Mucosa of rectum (tissue), 2 donors: ENCODE measurements around the gene C1orf167.

ENCODE experiments used
- H3K27ac ChIP-seq, 2 donors: one replicate each; pipeline ENCODE4 v1.7.0; 2013; ENCODE audit warnings: inconsistent platforms in 2 of 2, low read depth in 2 of 2, low read length in 2 of 2
- H3K27me3 ChIP-seq, 2 donors: one replicate each; pipeline ENCODE4 v1.7.0; 2013; ENCODE audit warnings: low read length in 2 of 2; ENCODE audit not compliant: control insufficient read depth in 2 of 2, insufficient read depth in 2 of 2
- H3K36me3 ChIP-seq, 2 donors: one replicate each; pipeline ENCODE4 v1.7.0; 2013; ENCODE audit warnings: low read length in 2 of 2; ENCODE audit not compliant: control insufficient read depth in 2 of 2, insufficient read depth in 2 of 2
- H3K4me1 ChIP-seq, 2 donors: one replicate each; pipeline ENCODE4 v1.7.0; 2013; ENCODE audit warnings: low read length in 2 of 2, mild to moderate bottlenecking in 1 of 2; ENCODE audit not compliant: control insufficient read depth in 2 of 2, insufficient read depth in 2 of 2
- H3K4me3 ChIP-seq, 2 donors: one replicate each; pipeline ENCODE4 v1.7.0; 2013; ENCODE audit warnings: low read length in 2 of 2
- H3K9ac ChIP-seq, 2 donors: one replicate each; pipeline ENCODE4 v1.7.0; 2013; ENCODE audit warnings: low read length in 2 of 2, low read depth in 1 of 2, mild to moderate bottlenecking in 1 of 2
- H3K9me3 ChIP-seq, 2 donors: one replicate each; pipeline ENCODE4 v1.7.0; 2013; ENCODE audit warnings: low read length in 2 of 2; ENCODE audit not compliant: control insufficient read depth in 2 of 2
- donor health status: healthy.
- donor health status: Normal muscosa, but diverticular disease.

The C1orf167 gene

GRCh38 chr1:11727119-11727518, 34.9 kb upstream of the C1orf167 start:
- H3K27ac ChIP-seq = no peak overlapping the region
- no peaks in the 10 kb centered on the region for H3K9me3 ChIP-seq
- peaks cover 14 to 15% of the 10 kb centered on the region in 2 donors for H3K4me1 ChIP-seq
- H3K27me3 ChIP-seq = no peaks in the 10 kb centered on the region
- H3K4me3 ChIP-seq = no peak overlapping the region
- no peak overlapping the region for H3K9ac ChIP-seq
- H3K36me3 ChIP-seq = no peaks in the 10 kb centered on the region

- H3K9ac ChIP-seq = no peak overlapping the region
- no peaks in the 10 kb centered on the region for H3K27me3 ChIP-seq
- no peaks in the 10 kb centered on the region for H3K9me3 ChIP-seq
- H3K4me1 ChIP-seq = peaks cover 14 to 15% of the 10 kb centered on the region in 2 donors
- H3K27ac ChIP-seq = no peak overlapping the region
- H3K4me3 ChIP-seq = no peak overlapping the region
- no peaks in the 10 kb centered on the region for H3K36me3 ChIP-seq
Measured at GRCh38 chr1:11728126-11728806, 33.7 kb upstream of the C1orf167 start.

GRCh38 chr1:11729155-11729497, 32.9 kb upstream of the C1orf167 start:
- Histone ChIP-seq H3K27me3 (no peaks in the 10 kb centered on the region), H3K4me3 (no peak overlapping the region), H3K4me1 (peaks cover 14 to 15% of the 10 kb centered on the region in 2 donors), H3K36me3 (no peaks in the 10 kb centered on the region), H3K9ac (no peak overlapping the region), H3K27ac (peak overlapping the region in 1 of 2 donors; percentile 35), H3K9me3 (no peaks in the 10 kb centered on the region)

- no peaks in the 10 kb centered on the region for H3K9me3 ChIP-seq
- peak overlapping the region in 1 of 2 donors; percentile 34 for H3K9ac ChIP-seq
- peaks cover 14 to 15% of the 10 kb centered on the region in 2 donors for H3K4me1 ChIP-seq
- no peaks in the 10 kb centered on the region for H3K27me3 ChIP-seq
- peak overlapping the region; percentile 7 to 20 for H3K4me3 ChIP-seq
- no peaks in the 10 kb centered on the region for H3K36me3 ChIP-seq
- peak overlapping the region in 1 of 2 donors; percentile 35 for H3K27ac ChIP-seq
Measured at GRCh38 chr1:11729498-11730428, 32.2 kb upstream of the C1orf167 start.

GRCh38 chr1:11730429-11730891, 31.5 kb upstream of the C1orf167 start:
- H3K27ac ChIP-seq = peak overlapping the region; percentile 49 to 61
- no peaks in the 10 kb centered on the region for H3K36me3 ChIP-seq
- no peaks in the 10 kb centered on the region for H3K9me3 ChIP-seq
- H3K27me3 ChIP-seq = no peaks in the 10 kb centered on the region
- H3K4me3 ChIP-seq = peak overlapping the region; percentile 3 to 55
- no peak overlapping the region for H3K9ac ChIP-seq
- H3K4me1 ChIP-seq = peaks cover 17% of the 10 kb centered on the region in 2 donors

GRCh38 chr1:11731691-11732283, 30.2 kb upstream of the C1orf167 start:
- Histone ChIP-seq H3K9ac (no peak overlapping the region), H3K4me3 (peak overlapping the region; percentile 49 to 55), H3K4me1 (peaks cover 26 to 27% of the 10 kb centered on the region in 2 donors)

GRCh38 chr1:11733306-11733705, 28.7 kb upstream of the C1orf167 start:
- H3K4me1 ChIP-seq = peaks cover 30 to 31% of the 10 kb centered on the region in 2 donors
- no peaks in the 10 kb centered on the region for H3K27me3 ChIP-seq
- H3K9ac ChIP-seq = no peak overlapping the region
- H3K9me3 ChIP-seq = no peaks in the 10 kb centered on the region
- H3K27ac ChIP-seq = peak overlapping the region in 1 of 2 donors; percentile 69
- H3K4me3 ChIP-seq = no peak overlapping the region
- H3K36me3 ChIP-seq = no peaks in the 10 kb centered on the region

More at GRCh38 chr1:11731691-11732283, 30.2 kb upstream of the C1orf167 start:
- Histone ChIP-seq H3K9me3 (no peaks in the 10 kb centered on the region), H3K36me3 (no peaks in the 10 kb centered on the region), H3K27ac (peak overlapping the region; percentile 49 to 75), H3K27me3 (no peaks in the 10 kb centered on the region)

GRCh38 chr1:11735531-11735853, 26.5 kb upstream of the C1orf167 start:
- no peaks in the 10 kb centered on the region for H3K9me3 ChIP-seq
- H3K4me3 ChIP-seq = peak overlapping the region; percentile 97 to 99
- H3K27ac ChIP-seq = peak overlapping the region; percentile 70 to 73
- no peaks in the 10 kb centered on the region for H3K27me3 ChIP-seq
- H3K9ac ChIP-seq = no peak overlapping the region
- no peaks in the 10 kb centered on the region for H3K36me3 ChIP-seq
- peaks cover 19 to 20% of the 10 kb centered on the region in 2 donors for H3K4me1 ChIP-seq

GRCh38 chr1:11735854-11736745, 25.9 kb upstream of the C1orf167 start, which contains the start of gene AGTRAP:
TSS of gene AGTRAP (plus strand) at chr1:11736136. CDS start at chr1:11736209, 73 bp downstream.
- H3K9ac ChIP-seq = peak within 1 kb of the TSS; percentile 79 to 86
- H3K4me3 ChIP-seq = peak within 1 kb of the TSS; percentile 97 to 99
- peaks cover 20% of the 10 kb centered on the region in 2 donors for H3K4me1 ChIP-seq
- no peaks in the 10 kb centered on the region for H3K9me3 ChIP-seq
- H3K27ac ChIP-seq = peak within 1 kb of the TSS; percentile 70 to 73
- H3K27me3 ChIP-seq = no peaks in the 10 kb centered on the region
- H3K36me3 ChIP-seq = no peaks in the 10 kb centered on the region
